HTERT RPE-1 (cell line): Measurements from ENCODE around the gene BMI1.

Source experiments
- in situ Hi-C: fragments of 300-500 bp; cut with MboI; formaldehyde crosslinking; loops from 4 replicates; pipeline ENCODE4 v1.14.3; 2020; ENCODE audit warnings: low sequenced_read_pairs

BMI1 gene

DNA sequence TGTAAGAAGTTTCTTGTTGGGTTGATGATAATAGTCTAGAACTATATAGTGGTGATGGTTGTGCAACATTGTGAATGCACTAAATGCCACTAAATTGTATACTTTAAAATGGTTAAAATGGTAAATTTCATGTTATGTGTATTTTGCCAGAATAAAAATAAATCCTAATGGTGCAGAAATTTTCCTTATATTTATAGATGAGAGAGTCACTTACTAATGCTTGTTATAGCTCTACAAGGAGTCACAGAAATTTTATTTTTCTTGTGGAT, 45.5 kb downstream of the BMI1 start:
- in situ Hi-C loops, result no loop called here

GRCh38 chr10:22366771-22367170, 45.9 kb downstream of the BMI1 start:
- in situ Hi-C loops, result no loop called here

DNA sequence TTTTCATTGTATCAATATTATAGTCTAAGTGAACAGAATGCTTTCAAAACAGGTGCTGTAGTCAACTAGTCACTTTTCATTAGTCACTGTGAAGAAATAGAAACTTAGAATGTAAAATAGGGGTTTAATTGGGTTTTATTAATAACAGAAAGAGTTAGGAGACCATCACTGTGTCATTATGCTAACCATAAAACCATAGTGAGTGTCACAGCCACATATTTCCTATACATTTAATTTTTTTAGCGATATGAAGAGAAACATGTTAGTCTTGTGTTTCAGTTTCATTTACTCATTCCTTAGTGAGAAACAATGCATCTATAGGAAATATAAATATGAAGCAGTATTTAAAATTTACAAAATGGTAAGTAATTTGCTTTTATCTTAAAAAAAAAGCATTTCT, 46.6 kb downstream of the BMI1 start:
- in situ Hi-C loops, result no loop called here

DNA sequence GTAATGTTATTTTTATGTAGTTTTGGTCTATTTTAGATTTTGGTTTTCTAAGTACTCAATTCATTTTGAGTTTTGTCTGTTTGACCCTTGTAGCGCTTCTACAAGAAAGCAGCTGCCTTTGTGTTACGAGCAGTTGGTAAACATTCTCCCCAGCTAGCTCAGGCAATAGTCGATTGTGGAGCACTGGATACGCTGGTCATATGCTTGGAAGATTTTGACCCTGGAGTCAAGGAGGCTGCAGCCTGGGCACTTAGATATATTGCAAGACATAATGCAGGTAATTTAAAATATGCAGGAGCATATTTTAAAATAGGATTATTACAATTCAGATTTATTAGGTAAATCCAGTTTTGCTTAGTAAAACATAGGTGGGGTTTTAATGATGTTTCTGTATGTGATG, 47.5 kb downstream of the BMI1 start:
- in situ Hi-C loops, result no loop called here

DNA sequence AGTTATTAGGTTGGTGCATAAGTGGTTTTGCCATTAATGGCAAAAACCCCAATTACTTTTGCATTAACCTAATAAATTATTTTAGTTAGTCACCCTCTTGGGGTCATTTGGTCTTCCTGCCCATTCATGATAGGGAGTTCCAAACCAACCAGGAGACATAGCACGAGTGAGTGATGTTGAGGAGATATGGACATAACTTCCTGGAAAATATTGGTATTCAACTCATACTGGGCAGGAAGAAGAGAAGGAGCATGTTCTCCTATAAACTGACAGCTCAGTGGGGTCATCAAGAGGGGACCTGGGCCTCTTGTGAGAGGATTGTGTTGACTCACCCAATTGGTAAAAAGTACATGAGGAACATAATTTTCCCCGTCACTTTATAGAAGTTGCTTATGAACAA, 48.1 kb downstream of the BMI1 start:
- in situ Hi-C loops, result no loop called here

DNA sequence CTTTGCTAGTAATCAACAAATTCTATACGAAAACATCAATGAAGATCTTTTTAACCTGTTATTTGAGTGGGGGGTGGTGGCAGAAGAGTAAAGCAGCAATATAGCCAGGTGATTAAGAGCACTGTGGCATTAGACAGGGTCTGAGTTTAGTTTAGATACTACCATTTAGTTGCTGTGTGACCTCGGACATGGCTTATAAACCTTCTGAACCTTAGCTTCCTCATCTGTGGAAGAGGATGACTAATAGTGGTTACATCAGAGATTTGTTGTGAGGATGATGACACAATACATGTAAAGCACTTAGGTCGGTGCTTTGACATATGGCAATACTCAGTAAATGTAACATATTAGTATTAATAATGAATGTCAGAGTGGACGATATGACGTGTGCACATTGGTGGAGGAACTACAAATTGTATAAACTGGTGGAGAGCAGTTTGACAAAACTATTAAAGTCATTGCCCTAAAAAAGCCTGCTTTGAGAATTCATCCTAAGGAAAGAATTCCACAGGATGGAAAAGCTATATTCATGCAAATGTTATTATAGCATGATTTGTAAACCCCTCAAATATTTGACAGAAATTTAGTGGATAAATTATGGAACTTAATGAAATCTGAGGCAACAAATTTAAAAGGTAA, 48.7 kb downstream of the BMI1 start:
- in situ Hi-C loops, result no loop called here

DNA sequence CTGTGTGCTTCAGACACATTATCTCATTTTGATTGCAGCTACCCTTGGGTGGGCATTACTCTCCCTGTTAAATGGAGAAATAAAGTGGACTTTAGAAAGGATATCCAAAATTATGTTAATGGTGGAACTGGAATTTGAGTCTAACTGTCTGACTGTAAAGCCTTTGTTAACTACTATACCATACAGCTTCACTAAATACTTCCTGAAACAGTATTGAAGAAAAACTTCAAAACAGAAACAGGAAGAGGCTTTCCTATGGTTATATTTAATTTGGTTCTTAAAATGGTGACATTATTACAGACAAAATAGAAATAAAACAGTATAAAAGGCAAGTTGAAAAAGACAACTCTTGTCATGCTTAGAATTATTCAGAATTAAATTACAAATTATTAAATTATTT, 49.4 kb downstream of the BMI1 start:
- in situ Hi-C loops, result no loop called here

- in situ Hi-C loops, result no loop called here
These were observed 51.4 kb downstream of the BMI1 start for GRCh38 chr10:22372298-22372697.

DNA sequence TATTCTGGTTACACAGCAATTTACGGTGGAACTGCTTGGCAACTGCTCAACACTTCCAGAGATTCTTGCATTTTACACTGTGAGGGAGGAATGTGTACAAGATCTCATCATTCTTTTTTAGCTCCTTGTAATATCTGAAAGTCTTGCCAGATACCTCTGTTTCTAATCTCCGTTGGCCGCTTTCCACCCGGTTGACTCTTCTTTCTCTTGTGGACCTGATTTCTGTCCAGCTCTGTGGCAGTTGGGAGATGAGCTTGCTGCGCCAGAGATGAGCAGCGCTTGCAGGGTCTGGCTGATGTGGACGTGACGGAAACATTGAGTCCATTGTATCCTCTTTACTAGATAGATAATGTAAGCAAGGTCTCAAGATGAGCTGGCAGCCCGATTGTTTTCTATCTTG, 52.0 kb downstream of the BMI1 start:
- in situ Hi-C loops, result no loop called here

GRCh38 chr10:22374489-22375126, 53.7 kb downstream of the BMI1 start:
- in situ Hi-C loops, result no loop called here

GRCh38 chr10:22379059-22379458, 58.2 kb downstream of the BMI1 start:
- in situ Hi-C loops, result no loop called here
